ENCODE measurements around the gene NFATC2.

NFATC2 gene

DNA sequence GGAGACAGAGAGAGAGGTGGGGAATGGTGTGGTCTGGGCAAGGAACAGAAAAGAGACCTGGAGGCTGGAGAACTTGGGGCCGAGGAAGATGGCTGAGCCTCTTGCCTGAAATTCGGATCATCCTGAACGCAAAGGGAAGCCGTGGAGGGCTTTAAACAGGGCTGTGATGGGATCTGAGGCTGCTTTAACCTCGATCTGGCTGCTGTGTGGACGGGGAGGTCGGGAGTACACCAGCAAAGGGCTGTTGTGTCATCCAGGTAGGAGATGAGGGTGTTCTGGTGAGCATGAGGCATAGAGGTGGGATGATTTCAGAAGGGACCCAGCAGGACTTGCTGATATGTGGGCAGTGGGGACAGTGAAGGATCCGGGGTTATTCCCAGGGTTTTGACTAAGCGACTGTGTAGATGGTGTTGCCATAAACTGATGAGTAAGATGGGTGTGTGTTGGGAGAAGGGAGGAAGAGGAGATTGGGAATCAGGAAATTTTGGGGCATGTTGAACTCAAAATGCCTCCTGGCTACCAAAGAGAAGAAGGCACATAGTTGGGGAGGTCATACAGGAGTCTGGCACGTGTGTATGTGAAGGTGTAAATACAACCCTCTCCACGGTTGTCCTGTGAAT is 158.5 kb downstream of the NFATC2 start:
- DNase-seq (ENCODE audit: low spot score) = no peak
- TF ChIP-seq, protein P1, sequence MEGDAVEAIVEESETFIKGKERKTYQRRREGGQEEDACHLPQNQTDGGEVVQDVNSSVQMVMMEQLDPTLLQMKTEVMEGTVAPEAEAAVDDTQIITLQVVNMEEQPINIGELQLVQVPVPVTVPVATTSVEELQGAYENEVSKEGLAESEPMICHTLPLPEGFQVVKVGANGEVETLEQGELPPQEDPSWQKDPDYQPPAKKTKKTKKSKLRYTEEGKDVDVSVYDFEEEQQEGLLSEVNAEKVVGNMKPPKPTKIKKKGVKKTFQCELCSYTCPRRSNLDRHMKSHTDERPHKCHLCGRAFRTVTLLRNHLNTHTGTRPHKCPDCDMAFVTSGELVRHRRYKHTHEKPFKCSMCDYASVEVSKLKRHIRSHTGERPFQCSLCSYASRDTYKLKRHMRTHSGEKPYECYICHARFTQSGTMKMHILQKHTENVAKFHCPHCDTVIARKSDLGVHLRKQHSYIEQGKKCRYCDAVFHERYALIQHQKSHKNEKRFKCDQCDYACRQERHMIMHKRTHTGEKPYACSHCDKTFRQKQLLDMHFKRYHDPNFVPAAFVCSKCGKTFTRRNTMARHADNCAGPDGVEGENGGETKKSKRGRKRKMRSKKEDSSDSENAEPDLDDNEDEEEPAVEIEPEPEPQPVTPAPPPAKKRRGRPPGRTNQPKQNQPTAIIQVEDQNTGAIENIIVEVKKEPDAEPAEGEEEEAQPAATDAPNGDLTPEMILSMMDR (IDR thresholded peaks at IDR 0.05; ENCODE audit: extremely low read depth, missing control alignments) = no peak

DNA sequence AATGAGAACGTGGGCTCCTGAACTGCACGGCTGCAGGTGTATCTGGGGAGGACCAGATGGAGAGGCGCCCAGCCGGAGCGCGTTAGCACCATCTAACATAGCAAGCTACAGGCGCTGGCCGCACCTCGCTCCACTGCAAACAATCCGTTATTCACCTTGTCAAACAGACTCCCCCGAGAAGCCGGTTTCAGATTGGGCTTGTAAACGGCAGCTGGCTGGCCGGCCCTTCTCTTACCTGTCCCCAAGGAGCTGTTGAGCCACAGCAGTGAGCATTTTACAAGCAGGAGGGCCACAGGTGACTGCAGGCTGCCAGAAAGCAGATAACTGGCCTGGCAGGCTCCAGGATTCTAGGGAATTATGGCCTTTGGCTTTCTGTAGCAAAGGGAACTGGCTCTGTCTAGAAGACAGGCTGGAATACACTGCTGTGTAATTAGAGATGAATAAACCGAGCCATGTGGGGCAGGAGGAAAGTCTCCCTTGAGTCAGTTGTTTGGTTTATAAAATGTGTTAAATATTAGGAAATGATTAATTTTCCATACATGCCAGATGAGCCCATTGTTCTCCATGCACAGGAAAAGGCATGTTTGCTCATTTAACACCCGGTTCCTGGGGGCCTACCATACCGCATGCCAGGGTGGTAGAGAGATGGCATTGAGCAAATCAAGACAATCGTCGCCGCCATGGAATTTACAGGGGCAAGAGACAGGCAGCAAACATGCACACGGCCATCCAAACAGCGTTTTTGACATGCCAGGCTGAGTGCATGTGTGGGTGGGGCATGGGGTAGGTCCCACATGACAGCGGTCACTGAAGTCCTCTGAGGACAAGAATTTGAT is 159.3 kb downstream of the NFATC2 start:
- TF ChIP-seq, protein P1 (IDR thresholded peaks at IDR 0.05; ENCODE audit: extremely low read depth, missing control alignments) = no peak
- DNase-seq (ENCODE audit: low spot score) = no peak

DNA sequence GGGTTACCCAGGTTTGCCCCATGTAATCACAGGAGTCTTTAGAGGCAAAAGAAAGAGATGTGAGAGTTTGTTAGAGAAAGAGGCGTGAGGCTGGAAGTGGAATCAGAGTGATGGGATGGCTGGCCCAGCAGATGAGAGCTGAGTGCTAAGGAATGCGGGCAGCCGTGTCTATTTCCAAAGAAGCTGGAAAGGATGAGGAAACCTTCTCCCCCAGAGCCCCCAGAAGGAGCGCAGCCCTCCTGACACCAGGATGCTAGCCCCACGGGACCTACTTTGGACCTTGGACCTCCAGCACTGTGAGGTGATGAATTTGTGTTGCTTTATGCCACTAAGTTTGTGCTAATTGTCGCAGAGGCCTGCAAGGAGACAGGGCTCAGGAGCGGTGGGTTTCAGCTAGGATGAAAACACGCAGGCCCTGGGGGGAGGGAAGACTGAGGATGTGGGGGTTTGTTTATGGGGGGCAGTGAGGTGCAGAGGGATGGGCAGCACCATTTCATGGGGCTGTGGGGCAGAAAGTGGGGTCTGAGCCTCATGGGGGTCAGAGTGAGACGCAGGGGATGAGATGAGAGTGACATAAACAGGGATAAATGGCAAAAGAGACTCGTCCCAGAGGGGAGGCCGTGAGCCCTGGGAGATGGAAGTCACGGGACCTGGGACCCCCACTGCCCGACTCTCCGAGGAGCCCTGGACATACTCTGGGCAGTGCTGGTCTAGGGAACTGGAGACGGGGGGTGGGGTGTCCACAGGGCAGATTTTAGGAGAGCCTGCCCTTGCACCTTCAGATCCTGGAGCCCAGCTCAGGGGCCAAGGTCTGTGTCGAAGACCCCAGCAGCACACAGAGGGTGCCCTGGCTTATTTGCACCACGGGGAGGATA is 160.2 kb downstream of the NFATC2 start:
- TF ChIP-seq, protein P1 (IDR thresholded peaks at IDR 0.05; ENCODE audit: extremely low read depth, missing control alignments) = no peak
- DNase-seq (ENCODE audit: low spot score) = no peak

DNA sequence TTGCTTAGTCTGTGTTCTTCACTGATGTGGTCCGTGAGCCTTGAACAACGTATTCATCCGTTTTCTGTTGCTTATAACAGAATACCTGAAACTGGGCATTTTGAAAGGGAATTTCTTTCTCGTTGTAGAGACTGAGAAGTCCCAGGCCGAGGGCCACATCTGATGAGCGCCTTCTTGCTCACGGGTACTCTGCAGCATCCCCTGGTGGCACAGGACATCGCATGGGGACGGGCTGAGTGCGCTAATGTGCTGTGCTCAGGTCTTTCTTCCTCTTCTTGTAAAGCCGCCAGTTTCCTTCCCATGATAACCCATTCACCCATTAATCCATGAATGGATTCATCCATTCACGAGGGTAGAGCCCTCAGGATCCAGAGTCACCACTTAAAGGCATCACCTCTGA is 161.0 kb downstream of the NFATC2 start:
- no peak for DNase-seq (ENCODE audit: low spot score)
- TF ChIP-seq, protein P1 (IDR thresholded peaks at IDR 0.05; ENCODE audit: extremely low read depth, missing control alignments) = no peak

DNA sequence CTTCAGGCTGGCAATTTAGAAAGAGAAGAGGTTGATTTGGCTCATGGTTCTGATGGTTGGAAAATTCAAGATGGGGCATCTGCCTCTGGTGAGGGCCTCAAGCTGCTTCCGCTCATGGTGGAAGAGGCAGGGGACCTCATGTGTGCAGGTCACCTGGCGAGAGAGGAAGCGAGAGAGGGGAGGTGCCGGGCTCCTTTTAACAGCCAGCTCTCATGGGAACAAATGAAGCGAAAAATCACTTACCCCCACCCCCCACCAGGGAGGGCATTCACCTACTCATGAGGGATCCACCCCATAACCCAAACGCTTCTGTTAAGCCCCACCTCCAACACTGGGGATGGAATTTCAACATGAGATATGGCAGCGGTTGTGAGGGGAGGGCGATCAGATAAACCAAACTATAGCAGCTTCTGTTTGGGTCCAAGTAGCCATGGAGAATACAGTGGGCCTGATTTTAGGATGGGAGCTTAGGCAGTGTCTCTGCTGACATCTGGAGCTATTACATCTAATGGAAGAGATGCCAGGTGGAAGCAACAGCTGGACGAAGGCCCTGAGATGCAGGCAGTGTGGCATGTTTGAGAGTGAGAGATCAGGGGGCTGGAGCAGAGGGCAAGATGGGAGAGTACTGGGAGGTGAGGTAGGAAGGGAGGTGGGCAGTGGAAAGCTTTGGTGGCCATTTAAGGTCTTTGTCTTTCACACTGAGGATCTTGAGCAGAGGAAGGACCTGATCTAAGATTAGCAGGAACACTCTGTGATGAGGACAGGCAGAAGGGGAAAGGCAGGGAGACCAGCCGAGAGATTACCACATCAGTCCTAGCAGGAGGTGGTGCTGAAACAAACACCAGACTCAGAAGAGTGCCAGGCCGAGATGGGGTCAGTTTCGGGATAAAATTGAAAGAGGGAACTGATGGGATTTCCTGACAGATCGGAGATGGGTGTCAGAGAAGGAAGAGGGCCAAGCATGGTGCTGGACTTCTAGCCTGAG is 161.8 kb downstream of the NFATC2 start:
- DNase-seq (ENCODE audit: low spot score) = no peak
- TF ChIP-seq, protein P1 (IDR thresholded peaks at IDR 0.05; ENCODE audit: extremely low read depth, missing control alignments) = no peak

DNA sequence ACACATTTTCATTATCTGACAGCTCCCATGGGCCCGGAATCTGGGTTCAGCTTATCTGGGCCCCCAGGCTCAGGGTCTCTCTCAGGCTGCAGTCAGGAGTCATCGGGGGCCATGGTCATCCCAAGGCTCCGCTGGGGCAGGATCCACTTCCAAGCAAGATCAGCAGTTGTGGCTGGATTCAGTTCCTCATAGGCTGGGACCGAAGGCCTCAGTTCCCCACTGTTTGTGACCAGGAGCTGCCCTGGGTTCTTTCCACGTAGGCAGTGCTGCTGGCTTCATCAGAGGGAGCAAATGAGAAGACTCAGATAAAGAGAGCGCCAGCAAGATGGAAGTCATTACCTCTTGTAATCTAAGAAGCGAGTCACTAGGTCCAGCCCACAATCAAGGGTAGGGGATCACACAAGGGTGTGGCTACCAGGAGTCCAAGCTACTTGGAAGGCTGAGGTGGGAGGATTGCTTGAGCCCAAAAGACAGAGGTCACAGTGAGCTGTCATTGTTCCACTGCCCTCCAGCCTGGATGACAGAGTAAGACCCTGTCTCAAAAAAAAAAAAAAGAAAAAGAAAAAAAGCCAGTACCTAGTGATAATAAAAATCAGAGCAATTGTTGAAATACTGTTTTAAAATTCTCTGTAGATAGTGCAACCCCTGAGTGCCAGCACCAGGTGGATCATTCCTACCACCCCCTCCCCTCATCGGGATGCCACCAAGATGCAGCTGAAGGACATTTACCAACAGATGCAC is 162.7 kb downstream of the NFATC2 start:
- no peak for DNase-seq (ENCODE audit: low spot score)
- TF ChIP-seq, protein P1 (IDR thresholded peaks at IDR 0.05; ENCODE audit: extremely low read depth, missing control alignments) = no peak
